Astrocyte (in vitro differentiated cells and primary cell): ENCODE measurements around the gene ARPC2. TPM values are rescaled to one million over a fixed set of nuclear protein-coding genes. Genes with fewer than 3 reads are reported as not detected.

Experiments used
- DNase-seq: peaks from one replicate; pipeline ENCODE4 v3.0.0-alpha.2; 2010; ENCODE audit warnings: low read depth
- FAIRE-seq: peaks from 2 replicates; lab custom pipeline; 2011; peaks lifted over from hg19 to GRCh38; lab: Jason Lieb, UNC
- H2AFZ ChIP-seq: 2 replicates; pipeline ENCODE4 v1.6.0; 2012; ENCODE audit warnings: low read depth, low read length, inconsistent platforms
- H3K27ac ChIP-seq: 2 replicates; pipeline ENCODE4 v1.5.1; 2011; ENCODE audit warnings: low read depth, low read length, inconsistent platforms
- H3K27me3 ChIP-seq: 2 replicates; pipeline ENCODE4 v1.6.0; 2011; ENCODE audit warnings: low read length, inconsistent platforms; ENCODE audit not compliant: insufficient read depth
- H3K36me3 ChIP-seq: 2 replicates; pipeline ENCODE4 v1.5.1; 2011; ENCODE audit warnings: low read length, inconsistent platforms; ENCODE audit not compliant: insufficient read depth
- H3K4me1 ChIP-seq: 2 replicates; pipeline ENCODE4 v1.5.1; 2011; ENCODE audit warnings: low read length, inconsistent platforms; ENCODE audit not compliant: insufficient read depth
- H3K4me2 ChIP-seq: 2 replicates; pipeline ENCODE4 v1.6.0; 2012; ENCODE audit warnings: low read length, inconsistent platforms
- H3K4me3 ChIP-seq: 2 replicates; pipeline ENCODE4 v1.5.1; 2011; ENCODE audit warnings: low read depth, mild to moderate bottlenecking, low read length, inconsistent platforms; ENCODE audit not compliant: insufficient read depth
- H3K79me2 ChIP-seq: 2 replicates; pipeline ENCODE4 v1.6.0; 2012; ENCODE audit warnings: mild to moderate bottlenecking, low read length, inconsistent platforms; ENCODE audit not compliant: insufficient read depth
- H3K9ac ChIP-seq: 2 replicates; pipeline ENCODE4 v1.6.0; 2012; ENCODE audit warnings: mild to moderate bottlenecking, low read length, inconsistent platforms
- H3K9me3 ChIP-seq: 2 replicates; pipeline ENCODE4 v1.5.1; 2012; ENCODE audit warnings: low read depth, mild to moderate bottlenecking, low read length, inconsistent platforms; ENCODE audit not compliant: insufficient read depth
- H4K20me1 ChIP-seq: 2 replicates; pipeline ENCODE4 v1.6.0; 2012; ENCODE audit warnings: low read length, inconsistent platforms; ENCODE audit not compliant: insufficient read depth
- H3K27ac Mint-ChIP-seq: one replicate; pipeline ENCODE4 v1.8.0; 2021; ENCODE audit warnings: mild to moderate bottlenecking, mixed read lengths; ENCODE audit not compliant: unreplicated experiment
- H3K27me3 Mint-ChIP-seq: one replicate; pipeline ENCODE4 v1.8.0; 2021; ENCODE audit warnings: low read depth, mixed read lengths; ENCODE audit not compliant: unreplicated experiment
- H3K36me3 Mint-ChIP-seq: one replicate; pipeline ENCODE4 v1.8.0; 2021; ENCODE audit warnings: low read depth, mixed read lengths; ENCODE audit not compliant: unreplicated experiment
- H3K4me1 Mint-ChIP-seq: one replicate; pipeline ENCODE4 v1.8.0; 2021; ENCODE audit warnings: low read depth, mixed read lengths; ENCODE audit not compliant: unreplicated experiment
- H3K4me3 Mint-ChIP-seq: one replicate; pipeline ENCODE4 v1.8.0; 2021; ENCODE audit warnings: mild to moderate bottlenecking, moderate library complexity, mixed read lengths; ENCODE audit not compliant: unreplicated experiment
- H3K9me3 Mint-ChIP-seq: one replicate; pipeline ENCODE4 v1.8.0; 2021; ENCODE audit warnings: mild to moderate bottlenecking, mixed read lengths; ENCODE audit not compliant: unreplicated experiment
- EZH2 ChIP-seq: IDR thresholded peaks from 2 replicates; pipeline ENCODE4 v1.6.1; 2012; ENCODE audit warnings: mild to moderate bottlenecking, low read length, inconsistent platforms; ENCODE audit not compliant: insufficient read depth
- total RNA-seq: library from RNA; stranded (reverse); gene quantifications from 2 replicates; pipeline ENCODE4 v1.2.1, GENCODE V29; 2021
- TF ChIP-seq, protein P1 (sequence below): IDR thresholded peaks from 2 replicates; pipeline ENCODE4 v1.5.1; 2011; ENCODE audit warnings: low read depth, mild to moderate bottlenecking, inconsistent platforms, low read length, moderate library complexity; ENCODE audit not compliant: insufficient read depth

The ARPC2 gene
- total RNA-seq, 1 donor from 2014 or later, result 535 TPM

DNA sequence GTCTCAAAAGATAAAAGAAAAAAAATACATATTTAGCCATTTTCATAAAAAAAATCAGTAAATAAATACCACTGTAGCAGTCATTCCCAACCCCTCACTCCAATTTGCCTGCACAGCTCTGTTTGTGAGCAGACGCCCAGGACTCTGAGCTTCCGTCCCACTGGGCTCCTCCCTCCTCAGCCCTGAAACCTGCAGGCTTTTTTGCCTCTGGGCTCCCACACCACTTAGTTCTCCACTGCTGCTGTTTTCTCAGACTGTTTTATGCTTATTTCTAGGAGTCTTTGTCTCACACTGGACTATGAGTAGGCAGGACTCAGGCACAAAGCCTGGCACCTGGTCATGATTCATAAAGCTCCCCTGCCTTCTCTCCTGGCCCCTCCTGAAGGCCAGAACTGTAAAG, 44.1 kb upstream of the ARPC2 start:
- Histone ChIP-seq H3K4me1 (no peaks in the 10 kb centered on the region), H2AFZ (no peak overlapping the region), H3K36me3 (no peaks in the 10 kb centered on the region), H3K27ac (no peak overlapping the region), H3K9ac (no peak overlapping the region), H4K20me1 (no peaks in the 10 kb centered on the region), H3K27me3 (peaks cover 5% of the 10 kb centered on the region), H3K4me2 (no peak overlapping the region), H3K4me3 (no peak overlapping the region), H3K79me2 (no peaks in the 10 kb centered on the region), H3K9me3 (no peaks in the 10 kb centered on the region)
- Mint-ChIP-seq H3K27me3 (peaks cover 10% of the 10 kb centered on the region), H3K9me3 (peaks cover 1% of the 10 kb centered on the region), H3K4me3 (no peak overlapping the region), H3K36me3 (no peaks in the 10 kb centered on the region), H3K27ac (no peak overlapping the region), H3K4me1 (peaks cover 1% of the 10 kb centered on the region)
- no peak for TF ChIP-seq EZH2
- TF ChIP-seq, protein P1, sequence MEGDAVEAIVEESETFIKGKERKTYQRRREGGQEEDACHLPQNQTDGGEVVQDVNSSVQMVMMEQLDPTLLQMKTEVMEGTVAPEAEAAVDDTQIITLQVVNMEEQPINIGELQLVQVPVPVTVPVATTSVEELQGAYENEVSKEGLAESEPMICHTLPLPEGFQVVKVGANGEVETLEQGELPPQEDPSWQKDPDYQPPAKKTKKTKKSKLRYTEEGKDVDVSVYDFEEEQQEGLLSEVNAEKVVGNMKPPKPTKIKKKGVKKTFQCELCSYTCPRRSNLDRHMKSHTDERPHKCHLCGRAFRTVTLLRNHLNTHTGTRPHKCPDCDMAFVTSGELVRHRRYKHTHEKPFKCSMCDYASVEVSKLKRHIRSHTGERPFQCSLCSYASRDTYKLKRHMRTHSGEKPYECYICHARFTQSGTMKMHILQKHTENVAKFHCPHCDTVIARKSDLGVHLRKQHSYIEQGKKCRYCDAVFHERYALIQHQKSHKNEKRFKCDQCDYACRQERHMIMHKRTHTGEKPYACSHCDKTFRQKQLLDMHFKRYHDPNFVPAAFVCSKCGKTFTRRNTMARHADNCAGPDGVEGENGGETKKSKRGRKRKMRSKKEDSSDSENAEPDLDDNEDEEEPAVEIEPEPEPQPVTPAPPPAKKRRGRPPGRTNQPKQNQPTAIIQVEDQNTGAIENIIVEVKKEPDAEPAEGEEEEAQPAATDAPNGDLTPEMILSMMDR, result no peak
- FAIRE-seq, result no peak
- DNase-seq, result no peak

DNA sequence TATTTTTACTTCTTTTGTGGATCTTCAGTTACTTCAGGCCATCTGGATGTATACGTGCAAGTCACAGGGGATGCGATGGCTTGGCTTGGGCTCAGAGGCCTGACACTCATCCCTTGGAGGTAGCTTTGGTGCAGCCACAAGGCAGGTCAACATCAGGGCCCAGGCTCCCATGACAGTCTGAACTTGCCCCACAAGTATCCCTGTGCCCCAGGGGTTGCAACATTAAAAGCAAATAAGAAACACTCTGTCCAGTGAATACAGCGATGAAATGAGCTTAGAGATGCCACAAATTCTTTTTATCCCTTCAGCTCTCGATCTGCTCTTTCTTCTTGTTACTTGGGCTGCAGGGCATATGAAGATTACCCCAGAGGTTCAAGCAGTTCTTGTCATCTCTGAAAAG, 37.2 kb upstream of the ARPC2 start:
- DNase-seq (no peak), FAIRE-seq (no peak)
- Histone ChIP-seq H3K9me3 (no peaks in the 10 kb centered on the region), H4K20me1 (no peaks in the 10 kb centered on the region), H3K36me3 (no peaks in the 10 kb centered on the region), H3K79me2 (no peaks in the 10 kb centered on the region), H3K4me1 (no peaks in the 10 kb centered on the region), H3K27ac (no peak overlapping the region), H3K9ac (no peak overlapping the region), H3K27me3 (peaks cover 16% of the 10 kb centered on the region), H2AFZ (no peak overlapping the region), H3K4me3 (no peak overlapping the region), H3K4me2 (no peak overlapping the region)
- H3K4me3 Mint-ChIP-seq, result no peak overlapping the region
- peaks cover 36% of the 10 kb centered on the region for H3K27me3 Mint-ChIP-seq
- no peaks in the 10 kb centered on the region for H3K9me3 Mint-ChIP-seq
- TF ChIP-seq EZH2, result no peak
- TF ChIP-seq, protein P1, result no peak
- H3K4me1 Mint-ChIP-seq, result no peaks in the 10 kb centered on the region
- H3K27ac Mint-ChIP-seq, result no peak overlapping the region
- H3K36me3 Mint-ChIP-seq, result no peaks in the 10 kb centered on the region

DNA sequence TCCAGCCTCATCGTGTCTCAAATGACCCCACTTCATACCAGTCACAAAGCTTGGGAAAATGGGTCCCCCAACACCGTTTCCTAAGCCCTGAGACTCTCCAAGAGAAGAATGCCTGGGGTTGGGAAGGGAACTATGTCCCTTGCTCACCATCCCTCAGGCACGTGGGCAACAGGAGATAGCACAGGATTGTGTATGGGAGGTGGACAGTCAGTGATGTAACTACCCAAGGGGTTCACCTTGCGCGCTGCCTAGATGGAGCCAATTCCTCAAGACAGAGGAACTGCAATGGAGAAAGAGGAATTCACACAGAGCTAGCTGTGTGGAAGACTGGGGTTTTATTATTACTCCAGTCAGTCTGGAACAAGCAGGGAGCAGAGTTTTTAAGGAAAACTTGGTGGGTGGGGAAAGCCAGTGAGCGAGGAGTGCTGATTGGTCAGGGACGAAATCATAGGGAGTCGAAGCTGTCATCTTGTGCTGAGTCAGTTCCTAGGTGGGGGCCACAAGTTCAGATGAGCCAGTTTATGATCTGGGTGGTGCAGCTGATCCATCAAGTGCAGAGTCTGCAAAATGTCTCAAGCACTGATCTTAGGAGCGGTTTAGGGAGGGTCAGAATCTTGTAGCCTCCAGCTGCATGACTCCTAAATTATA, 36.4 kb upstream of the ARPC2 start:
- Mint-ChIP-seq H3K9me3 (peaks cover under 1% of the 10 kb centered on the region), H3K36me3 (no peaks in the 10 kb centered on the region), H3K27ac (no peak overlapping the region), H3K4me1 (no peaks in the 10 kb centered on the region), H3K4me3 (no peak overlapping the region), H3K27me3 (peaks cover 42% of the 10 kb centered on the region)
- H3K79me2 ChIP-seq, result no peaks in the 10 kb centered on the region
- H3K9me3 ChIP-seq, result no peaks in the 10 kb centered on the region
- DNase-seq (no peak), FAIRE-seq (no peak)
- TF ChIP-seq EZH2, result no peak
- TF ChIP-seq, protein P1, result no peak
- no peaks in the 10 kb centered on the region for H3K4me1 ChIP-seq
- H3K27ac ChIP-seq, result no peak overlapping the region
- no peak overlapping the region for H3K4me3 ChIP-seq
- no peaks in the 10 kb centered on the region for H3K36me3 ChIP-seq
- no peaks in the 10 kb centered on the region for H4K20me1 ChIP-seq
- H3K9ac ChIP-seq, result no peak overlapping the region
- H3K4me2 ChIP-seq, result no peak overlapping the region
- peaks cover 23% of the 10 kb centered on the region for H3K27me3 ChIP-seq
- no peak overlapping the region for H2AFZ ChIP-seq
